Measurements from ENCODE around the gene EED.
"Not testable (repeated sequence)": the region's sequence is repeated elsewhere in the genome, so short reads cannot be mapped to it uniquely, and the experiment has no call there.

EED gene

GRCh38 chr11:86251345-86251744 is 6.8 kb downstream of the EED start:
- DNase-seq = no peak

- no peak for DNase-seq
Observed at GRCh38 chr11:86255896-86256295, 11.3 kb downstream of the EED start.

- DNase-seq = no peak
Observed at GRCh38 chr11:86256608-86257007, 12.1 kb downstream of the EED start.

- no peak for DNase-seq
Observed at GRCh38 chr11:86257446-86257845, 12.9 kb downstream of the EED start.

- DNase-seq = no peak
Observed at GRCh38 chr11:86259730-86260129, 15.2 kb downstream of the EED start.

- DNase-seq = no peak
Observed at GRCh38 chr11:86261328-86261727, 16.8 kb downstream of the EED start.

- no peak for DNase-seq
Observed at GRCh38 chr11:86262387-86262786, 17.8 kb downstream of the EED start.

GRCh38 chr11:86264649-86265048 is 20.1 kb downstream of the EED start:
- DNase-seq = no peak

GRCh38 chr11:86265194-86265593 is 20.6 kb downstream of the EED start:
- no peak for DNase-seq

- no peak for DNase-seq
Observed at GRCh38 chr11:86269645-86270044, 25.1 kb downstream of the EED start.

GRCh38 chr11:86274503-86274902 is 29.9 kb downstream of the EED start:
- DNase-seq = no peak

- no peak for DNase-seq
Observed at GRCh38 chr11:86274999-86275398, 30.4 kb downstream of the EED start.

GRCh38 chr11:86275493-86276370 is 31.2 kb downstream of the EED start:
- no peak for DNase-seq

- no peak for DNase-seq
Observed at GRCh38 chr11:86277741-86278140, 33.2 kb downstream of the EED start.

GRCh38 chr11:86278226-86278625 is 33.7 kb downstream of the EED start:
- no peak for DNase-seq

GRCh38 chr11:86279747-86280146 is 35.2 kb downstream of the EED start:
- no peak for DNase-seq

- no peak for DNase-seq
Observed at GRCh38 chr11:86287468-86287796, 42.9 kb downstream of the EED start.

GRCh38 chr11:86288776-86289507 is 44.4 kb downstream of the EED start:
- DNase-seq = no peak

GRCh38 chr11:86289508-86290280 is 45.1 kb downstream of the EED start:
- DNase-seq = not testable (repeated sequence)

GRCh38 chr11:86291466-86292262 is 47.1 kb downstream of the EED start:
- DNase-seq = peak; percentile 48

- no peak for DNase-seq
Observed at GRCh38 chr11:86292912-86293616, 48.5 kb downstream of the EED start.

GRCh38 chr11:86294026-86294425 is 49.5 kb downstream of the EED start:
- no peak for DNase-seq

All from CD4-positive, alpha-beta T cell treated with Interleukin-15 for 1 hour (primary cell).